Measurements from ENCODE around the gene NKX1-2. TPM values are rescaled to one million over a fixed set of nuclear protein-coding genes. Genes with fewer than 3 reads are reported as not detected.

Gene NKX1-2
- total and polyA plus RNA-seq, 2 of the 8 experiments (the other 6 are each of a cell fraction or from before 2014, with no cell fraction given), result 12.7 to 34.9 TPM

DNA sequence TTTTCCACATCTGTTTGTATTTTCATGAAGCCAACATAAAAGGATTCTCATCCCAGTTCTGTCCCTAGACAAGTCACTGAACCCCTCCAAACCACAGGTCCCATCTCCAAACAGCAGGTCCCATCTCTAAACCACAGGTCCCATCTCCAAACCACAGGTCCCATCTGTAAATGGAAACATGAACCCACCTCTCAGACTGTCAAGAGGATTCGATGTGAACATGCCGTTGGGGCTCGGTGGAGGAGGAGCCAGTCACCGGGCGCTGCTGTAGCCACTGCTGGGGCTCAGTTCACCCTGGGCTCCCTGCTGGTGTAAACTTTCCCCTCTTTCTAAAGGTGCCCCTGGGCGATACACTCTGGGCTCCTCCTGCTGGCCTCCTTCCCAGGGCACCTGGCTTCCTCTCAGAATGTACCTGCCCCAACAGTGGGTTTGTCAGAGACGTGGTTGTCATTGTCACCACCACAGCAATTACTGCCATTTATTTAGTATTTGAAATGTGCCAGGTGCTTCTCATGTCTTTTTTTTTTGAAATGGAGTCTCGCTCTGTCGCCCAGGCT lies 24.8 kb upstream of the NKX1-2 start:
- H3K14ac ChIP-seq (ENCODE audit: insufficient read length), result no peak overlapping the region
- 78% methylated on average over 9 of the region's 9 CpGs; no CpG with 5 or more reads in 1 of the 2 experiments for WGBS, 2 experiments (ENCODE audit: extremely low coverage in 1 of 2, insufficient coverage in 1 of 2, insufficient read length in 1 of 2, insufficient replicate concordance in 2 of 2, low coverage in 1 of 2, low lambda C conversion rate in 2 of 2, missing lambda C conversion rate in 1 of 2)
- H2AFZ ChIP-seq (ENCODE audit: low read length), result no peak overlapping the region
- H3K4me1 ChIP-seq (replicated peaks in 1 of 4; ENCODE audit: control insufficient read depth in 3 of 4, insufficient read depth in 4 of 4, low read length in 3 of 4), result peaks cover 13 to 31% (median 23%) of the 10 kb centered on the region in 4 experiments
- H2BK15ac ChIP-seq (ENCODE audit: low read length), result peak overlapping the region; percentile 75; the same call in 1 of the 2 replicates
- H2BK120ac ChIP-seq (replicated peaks; ENCODE audit: low read depth, low read length), result no peak overlapping the region
- no peak for DNase-seq (ENCODE audit: low read depth in 1 of 2, low spot score in 2 of 2)
- H3K36me3 ChIP-seq (ENCODE audit: control insufficient read depth in 2 of 4, insufficient read depth in 4 of 4, low read length in 3 of 4), result 0 out of 8 replicates have a peak, but pooled peaks cover 0 to 3% (median 0%) of the 10 kb centered on the region in 4 experiments
- no peak for FAIRE-seq
- H4K5ac ChIP-seq (ENCODE audit: insufficient read length, low read depth, low read length), result no peak overlapping the region
- 0 out of 2 replicates have a peak overlapping the region, but pooled peaks have one; percentile 48 for H2BK20ac ChIP-seq (ENCODE audit: low read length)
- H3K9me3 ChIP-seq (ENCODE audit: insufficient read depth in 2 of 2, low read depth in 1 of 2, low read length in 1 of 2), result no peaks in the 10 kb centered on the region
- H3K56ac ChIP-seq (replicated peaks; ENCODE audit: insufficient read length, low read depth, low read length), result no peak overlapping the region
- no peaks in the 10 kb centered on the region for H3K27me3 ChIP-seq (replicated peaks in 1 of 4; ENCODE audit: control insufficient read depth in 3 of 4, extremely low read depth in 1 of 4, insufficient read depth in 3 of 4, low read length in 3 of 4)
- H3K23me2 ChIP-seq (ENCODE audit: low read depth, low read length), result 0 out of 2 replicates have a peak, but pooled peaks cover 2% of the 10 kb centered on the region
- ChIA-PET POLR2A (ENCODE audit: partially characterized antibody) (interaction anchor here (0.8 to 2.0 kb wide), 4 partner anchors 10 to 56 kb away, joined by 3 to 8 read pairs (median 4); partner anchors contain the start of gene OAT), CTCF (ENCODE audit: partially characterized antibody) (interaction anchor here (0.6 to 2.4 kb wide), 2 partner anchors 56 to 349 kb away, joined by 3 to 9 read pairs; no protein-coding TSS in a partner anchor)
- H2BK5ac ChIP-seq (ENCODE audit: low read depth, low read length), result no peak overlapping the region
- H3K4me2 ChIP-seq (ENCODE audit: insufficient read depth in 1 of 2, low read depth in 2 of 2, low read length in 2 of 2), result no peak overlapping the region
- peak overlapping the region; percentile 61; the same call in 1 of the 2 replicates for H2AK5ac ChIP-seq (ENCODE audit: low read depth, low read length)
- no peak overlapping the region for H4K8ac ChIP-seq (ENCODE audit: extremely low read depth, insufficient read depth, low read length)
- H3K18ac ChIP-seq (ENCODE audit: extremely low read depth, low read length), result no peak overlapping the region; the same call in 1 of the 2 replicates
- peaks cover 3% of the 10 kb centered on the region; the same call in 1 of the 2 replicates for H3K79me1 ChIP-seq (ENCODE audit: low read depth, low read length)
- H4K91ac ChIP-seq (replicated peaks; ENCODE audit: insufficient read length, low read length), result no peak overlapping the region
- H2BK12ac ChIP-seq (ENCODE audit: low read depth, low read length), result no peak overlapping the region
- H3K9ac ChIP-seq (replicated peaks in 1 of 4; ENCODE audit: extremely low read depth in 1 of 4, low read depth in 3 of 4, low read length in 3 of 4), result no peak overlapping the region
- H3K23ac ChIP-seq (ENCODE audit: insufficient read length), result no peak overlapping the region
- H3K4me3 ChIP-seq (ENCODE audit: extremely low read depth in 1 of 4, insufficient read depth in 2 of 4, low read depth in 3 of 4, low read length in 4 of 4), result no peak overlapping the region
- H4K20me1 ChIP-seq (replicated peaks in 1 of 2; ENCODE audit: control insufficient read depth in 1 of 2, insufficient read depth in 2 of 2, low read length in 2 of 2), result no peaks in the 10 kb centered on the region
- H3K79me2 ChIP-seq (ENCODE audit: control insufficient read depth in 1 of 2, insufficient read depth in 2 of 2, low read length in 2 of 2), result no peaks in the 10 kb centered on the region
- no peak overlapping the region for H3K27ac ChIP-seq (ENCODE audit: low read depth, low read length)
- H3K4ac ChIP-seq (replicated peaks; ENCODE audit: insufficient read length, low read depth, low read length), result no peak overlapping the region
- no peak for TF ChIP-seq CHD2 (IDR thresholded peaks at IDR 0.05; ENCODE audit: low read length)
- no peak for TF ChIP-seq PHF8 (conservative IDR thresholded peaks at IDR 0.05; ENCODE audit: low read depth, low read length)
- TF ChIP-seq EP300 (IDR thresholded peaks at IDR 0.05; ENCODE audit: borderline replicate concordance in 1 of 2, low read depth in 2 of 2, low read length in 2 of 2), result no peak
- no peak for TF ChIP-seq TAF1 (IDR thresholded peaks at IDR 0.05; ENCODE audit: low read depth, low read length)
- TF ChIP-seq TEAD4 (IDR thresholded peaks at IDR 0.05; ENCODE audit: low read depth, low read length), result no peak
- TF ChIP-seq ASH2L (IDR thresholded peaks at IDR 0.05; ENCODE audit: low read length), result no peak
- TF ChIP-seq KDM4A (IDR thresholded peaks at IDR 0.05; ENCODE audit: low read depth, low read length, severe bottlenecking), result no peak
- TF ChIP-seq, protein P1, sequence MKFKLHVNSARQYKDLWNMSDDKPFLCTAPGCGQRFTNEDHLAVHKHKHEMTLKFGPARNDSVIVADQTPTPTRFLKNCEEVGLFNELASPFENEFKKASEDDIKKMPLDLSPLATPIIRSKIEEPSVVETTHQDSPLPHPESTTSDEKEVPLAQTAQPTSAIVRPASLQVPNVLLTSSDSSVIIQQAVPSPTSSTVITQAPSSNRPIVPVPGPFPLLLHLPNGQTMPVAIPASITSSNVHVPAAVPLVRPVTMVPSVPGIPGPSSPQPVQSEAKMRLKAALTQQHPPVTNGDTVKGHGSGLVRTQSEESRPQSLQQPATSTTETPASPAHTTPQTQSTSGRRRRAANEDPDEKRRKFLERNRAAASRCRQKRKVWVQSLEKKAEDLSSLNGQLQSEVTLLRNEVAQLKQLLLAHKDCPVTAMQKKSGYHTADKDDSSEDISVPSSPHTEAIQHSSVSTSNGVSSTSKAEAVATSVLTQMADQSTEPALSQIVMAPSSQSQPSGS (IDR thresholded peaks at IDR 0.05; ENCODE audit: low read length), result no peak
- no peak for TF ChIP-seq NANOG (IDR thresholded peaks at IDR 0.05; ENCODE audit: insufficient read depth, low read depth, low read length, poor library complexity, severe bottlenecking)
- TF ChIP-seq SIN3A (conservative IDR thresholded peaks at IDR 0.05 in 1 of 2, IDR thresholded peaks at IDR 0.05 in 1 of 2; ENCODE audit: low read depth in 1 of 2, low read length in 2 of 2), result no peak

Measured in H1 (cell line).